Measurements from ENCODE around the gene TMEM69. TPM values are rescaled to one million over a fixed set of nuclear protein-coding genes. Genes with fewer than 3 reads are reported as not detected.
A peak's percentile ranks its signal among the peaks of the same experiment; 100 is the strongest.

Gene TMEM69
- total RNA-seq, 1 experiment from 2014 or later = 49.4 TPM

GRCh38 chr1:45643321-45643720 is 44.7 kb upstream of the TMEM69 start:
- peaks cover 42% of the 10 kb centered on the region; the same call in 1 of the 2 replicates for H3F3A ChIP-seq (ENCODE audit: insufficient read depth, low read depth)
- no peaks in the 10 kb centered on the region for H3K27me3 ChIP-seq (ENCODE audit: insufficient read depth, low read depth)
- TF ChIP-seq CTCF (conservative IDR thresholded peaks at IDR 0.05) (no peak), EZH2 (IDR thresholded peaks at IDR 0.05; ENCODE audit: low read depth) (no peak)
- no peak for DNase-seq
- no peak overlapping the region for H3K27ac ChIP-seq
- H3K36me3 ChIP-seq (ENCODE audit: low read depth) = peaks cover 43% of the 10 kb centered on the region
- H3K9me2 ChIP-seq (ENCODE audit: insufficient read depth) = no peaks in the 10 kb centered on the region
- POLR2A ChIA-PET (ENCODE audit: unreplicated experiment) = no interaction called here
- peaks cover 7% of the 10 kb centered on the region for H4K20me1 ChIP-seq (ENCODE audit: insufficient read depth)
- intact Hi-C loops (cut with micrococcal nuclease; ENCODE audit: unreplicated experiment) = no loop called here
- H2AFZ ChIP-seq = no peak overlapping the region
- no peak overlapping the region for H3K4me3 ChIP-seq
- H3K9me3 ChIP-seq (ENCODE audit: insufficient read depth, low read depth) = no peaks in the 10 kb centered on the region
- no TSS peak for BruUV-seq (replicated peaks)
- H3K4me2 ChIP-seq = no peak overlapping the region
- no peaks in the 10 kb centered on the region for H3K79me2 ChIP-seq (ENCODE audit: low read depth)
- CTCF ChIA-PET = interaction anchor here (0.8 kb wide), 1 partner anchor 555 kb away, joined by 3 read pairs; the partner anchor contains the start of gene POMGNT1
- H3K4me1 ChIP-seq (replicated peaks; ENCODE audit: insufficient read depth) = no peaks in the 10 kb centered on the region; the same call in 1 of the 2 replicates

- H3K27ac ChIP-seq = peak overlapping the region; percentile 62
- H3K4me2 ChIP-seq = no peak overlapping the region
- POLR2A ChIA-PET (ENCODE audit: unreplicated experiment) = no interaction called here
- H3K79me2 ChIP-seq (ENCODE audit: low read depth) = peaks cover 3% of the 10 kb centered on the region; the same call in 1 of the 2 replicates
- no peaks in the 10 kb centered on the region for H3K27me3 ChIP-seq (ENCODE audit: insufficient read depth, low read depth)
- TF ChIP-seq EZH2 (IDR thresholded peaks at IDR 0.05; ENCODE audit: low read depth) (no peak), CTCF (conservative IDR thresholded peaks at IDR 0.05) (peak; percentile 53; the same call in 1 of the 2 replicates)
- peak in 1 of 2 experiments; percentile 65 for DNase-seq
- peaks cover 38% of the 10 kb centered on the region for H3K36me3 ChIP-seq (ENCODE audit: low read depth)
- H3K4me3 ChIP-seq = no peak overlapping the region
- no TSS peak for BruUV-seq (replicated peaks)
- H3K9me3 ChIP-seq (ENCODE audit: insufficient read depth, low read depth) = no peaks in the 10 kb centered on the region
- intact Hi-C loops (cut with micrococcal nuclease; ENCODE audit: unreplicated experiment) = loop anchor here (1.0 kb wide), 1 partner anchor 535 kb away; no protein-coding TSS in a partner anchor
- H3K9me2 ChIP-seq (ENCODE audit: insufficient read depth) = no peaks in the 10 kb centered on the region
- CTCF ChIA-PET = interaction anchor here (0.5 to 0.9 kb wide), 2 partner anchors 200 to 219 kb away, joined by 3 read pairs; no protein-coding TSS in a partner anchor
- no peak overlapping the region for H2AFZ ChIP-seq
- H4K20me1 ChIP-seq (ENCODE audit: insufficient read depth) = peaks cover 11% of the 10 kb centered on the region
- H3F3A ChIP-seq (ENCODE audit: insufficient read depth, low read depth) = peaks cover 45% of the 10 kb centered on the region; the same call in 1 of the 2 replicates
- H3K4me1 ChIP-seq (replicated peaks; ENCODE audit: insufficient read depth) = no peaks in the 10 kb centered on the region; the same call in 1 of the 2 replicates
Measured at GRCh38 chr1:45643978-45644377, 44.0 kb upstream of the TMEM69 start.

GRCh38 chr1:45644661-45645060 is 43.3 kb upstream of the TMEM69 start:
- Histone ChIP-seq H3K9me2 (ENCODE audit: insufficient read depth) (no peaks in the 10 kb centered on the region), H3K79me2 (ENCODE audit: low read depth) (peaks cover 6% of the 10 kb centered on the region; the same call in 1 of the 2 replicates), H3K4me1 (replicated peaks; ENCODE audit: insufficient read depth) (no peaks in the 10 kb centered on the region; the same call in 1 of the 2 replicates), H3K4me2 (no peak overlapping the region), H3K9me3 (ENCODE audit: insufficient read depth, low read depth) (no peaks in the 10 kb centered on the region), H3K27ac (peak overlapping the region; percentile 62), H3K4me3 (no peak overlapping the region), H4K20me1 (ENCODE audit: insufficient read depth) (peaks cover 12% of the 10 kb centered on the region), H3K36me3 (ENCODE audit: low read depth) (peaks cover 40% of the 10 kb centered on the region), H3K27me3 (ENCODE audit: insufficient read depth, low read depth) (no peaks in the 10 kb centered on the region), H2AFZ (no peak overlapping the region), H3F3A (ENCODE audit: insufficient read depth, low read depth) (peaks cover 45% of the 10 kb centered on the region; the same call in 1 of the 2 replicates)
- no TSS peak for BruUV-seq (replicated peaks)
- no peak for DNase-seq
- TF ChIP-seq CTCF (conservative IDR thresholded peaks at IDR 0.05) (no peak), EZH2 (IDR thresholded peaks at IDR 0.05; ENCODE audit: low read depth) (no peak)
- intact Hi-C loops (cut with micrococcal nuclease; ENCODE audit: unreplicated experiment) = loop anchor here (1.0 kb wide), 1 partner anchor 535 kb away; no protein-coding TSS in a partner anchor
- CTCF ChIA-PET = interaction anchor here (0.9 kb wide), 1 partner anchor 199 kb away, joined by 3 read pairs; no protein-coding TSS in a partner anchor
- POLR2A ChIA-PET (ENCODE audit: unreplicated experiment) = no interaction called here
